Measurements from ENCODE around the gene ARMC12. TPM values are rescaled to one million over a fixed set of nuclear protein-coding genes. Genes with fewer than 3 reads are reported as not detected.

ARMC12 gene
- total RNA-seq, 2 experiments from 2014 or later = 1.0 to 1.1 TPM

DNA sequence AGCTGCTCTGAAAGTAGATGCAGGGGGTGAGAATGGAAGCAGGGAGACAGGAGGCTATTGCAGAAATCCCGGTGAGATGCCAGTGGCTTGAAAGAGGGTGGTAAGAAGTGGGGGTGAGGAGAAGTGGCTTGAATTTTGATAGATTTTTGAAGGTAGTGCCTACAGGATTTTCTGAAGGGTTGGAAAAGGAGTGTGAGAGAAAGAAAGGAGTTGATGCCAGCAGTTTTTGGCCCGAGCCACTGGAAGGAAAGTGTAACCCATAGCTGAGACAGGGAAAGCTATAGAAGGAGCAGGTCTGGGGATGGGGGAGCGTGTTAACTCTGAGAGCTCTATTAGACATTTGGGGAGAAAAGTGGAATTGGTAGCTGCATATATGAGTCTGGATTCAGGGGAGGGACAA is 9.7 kb downstream of the ARMC12 start:
- no peak for ATAC-seq
- ChIA-PET POLR2A (interaction anchor here (1.0 to 1.1 kb wide), 2 partner anchors 8 to 161 kb away, joined by 3 to 4 read pairs; no protein-coding TSS in a partner anchor), CTCF (interaction anchor here (0.6 to 1.5 kb wide), 2 partner anchors 9 to 10 kb away, joined by 3 to 5 read pairs; partner anchors contain the start of gene ARMC12)
- H3K9me3 Mint-ChIP-seq = peaks cover 6% of the 10 kb centered on the region
- peaks cover 2% of the 10 kb centered on the region for H3K36me3 Mint-ChIP-seq (ENCODE audit: low read depth)
- TF ChIP-seq, protein P1, sequence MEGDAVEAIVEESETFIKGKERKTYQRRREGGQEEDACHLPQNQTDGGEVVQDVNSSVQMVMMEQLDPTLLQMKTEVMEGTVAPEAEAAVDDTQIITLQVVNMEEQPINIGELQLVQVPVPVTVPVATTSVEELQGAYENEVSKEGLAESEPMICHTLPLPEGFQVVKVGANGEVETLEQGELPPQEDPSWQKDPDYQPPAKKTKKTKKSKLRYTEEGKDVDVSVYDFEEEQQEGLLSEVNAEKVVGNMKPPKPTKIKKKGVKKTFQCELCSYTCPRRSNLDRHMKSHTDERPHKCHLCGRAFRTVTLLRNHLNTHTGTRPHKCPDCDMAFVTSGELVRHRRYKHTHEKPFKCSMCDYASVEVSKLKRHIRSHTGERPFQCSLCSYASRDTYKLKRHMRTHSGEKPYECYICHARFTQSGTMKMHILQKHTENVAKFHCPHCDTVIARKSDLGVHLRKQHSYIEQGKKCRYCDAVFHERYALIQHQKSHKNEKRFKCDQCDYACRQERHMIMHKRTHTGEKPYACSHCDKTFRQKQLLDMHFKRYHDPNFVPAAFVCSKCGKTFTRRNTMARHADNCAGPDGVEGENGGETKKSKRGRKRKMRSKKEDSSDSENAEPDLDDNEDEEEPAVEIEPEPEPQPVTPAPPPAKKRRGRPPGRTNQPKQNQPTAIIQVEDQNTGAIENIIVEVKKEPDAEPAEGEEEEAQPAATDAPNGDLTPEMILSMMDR (IDR thresholded peaks at IDR 0.05) = no peak
- no peaks in the 10 kb centered on the region for H3K27me3 Mint-ChIP-seq
- H3K27ac Mint-ChIP-seq = no peak overlapping the region
- H3K4me3 Mint-ChIP-seq = no peak overlapping the region
- H3K4me1 Mint-ChIP-seq (ENCODE audit: low read depth) = no peaks in the 10 kb centered on the region
- no peak for DNase-seq
- intact Hi-C loops (cut with micrococcal nuclease) = no loop called here

DNA sequence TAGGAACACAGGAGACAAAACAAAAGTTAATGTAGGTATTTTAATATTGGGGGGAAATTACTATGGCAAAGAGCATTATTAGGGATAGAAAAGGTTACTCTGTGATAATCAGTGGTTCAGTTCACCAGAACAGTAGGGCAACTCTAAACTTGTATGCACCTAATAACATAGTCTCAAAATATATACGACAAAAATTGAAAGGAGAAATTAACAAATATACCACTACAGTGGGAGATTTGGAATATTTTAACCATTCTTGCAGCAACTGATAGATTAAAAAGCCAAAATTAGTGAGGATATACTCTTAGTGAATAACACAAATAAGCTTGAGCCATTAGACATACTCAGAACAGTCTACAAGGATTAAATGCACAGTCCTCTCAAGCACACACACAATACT is 11.0 kb downstream of the ARMC12 start:
- no peak for ATAC-seq
- intact Hi-C loops (cut with micrococcal nuclease) = no loop called here
- POLR2A ChIA-PET = no interaction called here
- H3K9me3 Mint-ChIP-seq = peaks cover 6% of the 10 kb centered on the region
- peaks cover 2% of the 10 kb centered on the region for H3K4me1 Mint-ChIP-seq (ENCODE audit: low read depth)
- no peak for DNase-seq
- no peak overlapping the region for H3K27ac Mint-ChIP-seq
- peaks cover 2% of the 10 kb centered on the region for H3K36me3 Mint-ChIP-seq (ENCODE audit: low read depth)
- no peaks in the 10 kb centered on the region for H3K27me3 Mint-ChIP-seq
- H3K4me3 Mint-ChIP-seq = no peak overlapping the region
- CTCF ChIA-PET = interaction anchor here (1.4 kb wide), 1 partner anchor 9 kb away, joined by 3 read pairs; no protein-coding TSS in a partner anchor
- TF ChIP-seq, protein P1 (IDR thresholded peaks at IDR 0.05) = no peak

DNA sequence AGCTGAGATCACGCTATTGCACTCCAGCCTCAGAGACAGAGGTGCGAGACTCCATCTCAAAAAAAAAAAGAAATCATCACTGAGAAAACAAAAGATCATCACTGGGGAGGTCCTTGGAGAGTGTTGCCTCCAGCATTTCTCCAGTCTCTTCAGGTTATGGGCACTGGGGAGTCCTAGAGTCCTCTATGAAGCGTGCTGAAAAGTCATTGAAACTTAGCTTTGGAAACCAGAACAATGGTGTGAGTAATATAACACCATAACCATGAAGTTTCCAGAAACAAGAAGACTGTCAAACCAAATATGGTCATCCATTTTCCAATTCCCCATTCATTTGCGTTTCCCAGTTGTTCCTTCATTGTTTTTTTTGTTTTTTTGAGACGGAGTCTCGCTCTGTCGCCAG is 13.7 kb downstream of the ARMC12 start:
- Mint-ChIP-seq H3K36me3 (ENCODE audit: low read depth) (peaks cover 2% of the 10 kb centered on the region), H3K9me3 (peaks cover 6% of the 10 kb centered on the region), H3K4me3 (no peak overlapping the region), H3K4me1 (ENCODE audit: low read depth) (peaks cover 2% of the 10 kb centered on the region), H3K27ac (no peak overlapping the region), H3K27me3 (no peaks in the 10 kb centered on the region)
- no peak for ATAC-seq
- CTCF ChIA-PET = interaction anchor here (1.1 kb wide), 1 partner anchor 33 kb away, joined by 3 read pairs; no protein-coding TSS in a partner anchor
- POLR2A ChIA-PET = no interaction called here
- no peak for DNase-seq
- TF ChIP-seq, protein P1 (IDR thresholded peaks at IDR 0.05) = no peak
- intact Hi-C loops (cut with micrococcal nuclease) = no loop called here

DNA sequence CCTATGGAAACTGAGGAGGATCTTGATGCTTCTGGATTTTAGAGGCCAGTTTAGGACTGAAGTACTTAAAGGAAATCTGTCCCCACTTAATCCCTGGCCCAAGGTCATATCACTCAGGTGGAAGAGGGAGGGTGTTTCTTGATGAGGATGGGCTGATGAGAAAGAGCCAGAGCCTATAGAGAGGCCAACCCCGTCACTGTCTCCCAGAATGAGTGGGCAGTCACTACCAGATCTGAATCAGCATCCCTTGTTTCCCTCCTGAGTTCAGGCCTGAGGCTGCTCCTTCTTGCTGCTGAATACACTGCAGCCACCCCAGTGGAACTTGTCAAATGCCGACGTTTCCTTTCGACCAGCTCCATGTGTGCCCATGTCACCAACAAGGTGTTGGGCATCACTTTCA is 14.8 kb downstream of the ARMC12 start:
- ATAC-seq (peak; percentile 53), DNase-seq (peak; percentile 42)
- TF ChIP-seq, protein P1 (IDR thresholded peaks at IDR 0.05) = no peak
- ChIA-PET CTCF (interaction anchor here (2.2 kb wide), 1 partner anchor 229 kb away, joined by 5 read pairs; no protein-coding TSS in a partner anchor), POLR2A (no interaction called here)
- Mint-ChIP-seq H3K4me3 (no peak overlapping the region), H3K4me1 (ENCODE audit: low read depth) (peaks cover 2% of the 10 kb centered on the region), H3K9me3 (peaks cover 6% of the 10 kb centered on the region), H3K36me3 (ENCODE audit: low read depth) (peaks cover 2% of the 10 kb centered on the region), H3K27me3 (no peaks in the 10 kb centered on the region), H3K27ac (no peak overlapping the region)
- intact Hi-C loops (cut with micrococcal nuclease) = no loop called here

DNA sequence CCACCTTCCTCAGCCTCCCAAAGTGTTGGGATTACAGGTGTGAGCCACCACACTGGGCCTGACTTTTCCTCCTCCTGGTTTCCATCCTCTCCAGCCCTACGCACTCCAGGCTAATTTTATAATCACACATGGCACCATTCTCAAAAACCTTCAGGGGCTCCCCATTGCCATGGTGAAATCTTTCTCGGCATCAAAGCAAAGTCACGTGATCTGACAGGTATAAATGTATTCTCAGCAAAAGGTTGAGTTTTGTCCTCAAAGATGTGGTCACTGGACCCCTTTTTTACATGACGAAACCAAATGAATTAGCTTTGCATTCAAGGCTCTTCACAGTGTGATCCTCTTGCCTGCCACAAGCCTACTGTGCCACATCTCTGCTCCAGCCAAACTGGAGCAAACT is 15.5 kb downstream of the ARMC12 start:
- H3K4me3 Mint-ChIP-seq = no peak overlapping the region
- peaks cover 2% of the 10 kb centered on the region for H3K36me3 Mint-ChIP-seq (ENCODE audit: low read depth)
- DNase-seq (no peak), ATAC-seq (no peak)
- H3K4me1 Mint-ChIP-seq (ENCODE audit: low read depth) = peaks cover 2% of the 10 kb centered on the region
- H3K27me3 Mint-ChIP-seq = no peaks in the 10 kb centered on the region
- H3K9me3 Mint-ChIP-seq = peaks cover 6% of the 10 kb centered on the region
- CTCF ChIA-PET = interaction anchor here (2.2 kb wide), 1 partner anchor 230 kb away, joined by 5 read pairs; no protein-coding TSS in a partner anchor
- no peak overlapping the region for H3K27ac Mint-ChIP-seq
- intact Hi-C loops (cut with micrococcal nuclease) = no loop called here
- POLR2A ChIA-PET = no interaction called here
- TF ChIP-seq, protein P1 (IDR thresholded peaks at IDR 0.05) = no peak

Data from activated CD8-positive, alpha-beta T cell treated with anti-CD3 and anti-CD28 coated beads for 36 hours (primary cell).